Neural progenitor cell (in vitro differentiated cells): ENCODE data around the gene CDH1. TPM values are rescaled to one million over a fixed set of nuclear protein-coding genes. Genes with fewer than 3 reads are reported as not detected.

ENCODE experiments used
- DNase-seq: peaks from one replicate; pipeline ENCODE4 v3.0.0-alpha.2; 2016; ENCODE audit warnings: low spot score
- H2AFZ ChIP-seq: fragments of 200-600 bp; sonication (generic); replicated peaks from 2 replicates; pipeline ENCODE4 v1.6.1; 2016; ENCODE audit warnings: antibody characterized with exemption
- H3F3A ChIP-seq: fragments of 200-600 bp; sonication (generic); 2 replicates; pipeline ENCODE4 v1.6.1; 2016; ENCODE audit warnings: antibody characterized with exemption, low read depth
- H3K27ac ChIP-seq: fragments of 200-600 bp; sonication (generic); 2 replicates; pipeline ENCODE4 v1.5.1; 2016; ENCODE audit warnings: mild to moderate bottlenecking
- H3K27me3 ChIP-seq: fragments of 200-600 bp; sonication (generic); 2 replicates; pipeline ENCODE4 v1.6.1; 2016; ENCODE audit warnings: mild to moderate bottlenecking, moderate library complexity
- H3K36me3 ChIP-seq: fragments of 200-600 bp; sonication (generic); 2 replicates; pipeline ENCODE4 v1.5.1; 2016
- H3K4me1 ChIP-seq: fragments of 200-600 bp; sonication (generic); 2 replicates; pipeline ENCODE4 v1.6.1; 2016; ENCODE audit warnings: mixed run types
- H3K4me2 ChIP-seq: fragments of 200-600 bp; sonication (generic); 2 replicates; pipeline ENCODE4 v1.6.1; 2016
- H3K4me3 ChIP-seq: fragments of 200-600 bp; sonication (generic); 2 replicates; pipeline ENCODE4 v1.5.1; 2016
- H3K79me2 ChIP-seq: fragments of 200-600 bp; sonication (generic); 2 replicates; pipeline ENCODE4 v1.6.1; 2016; ENCODE audit warnings: low read depth
- H3K9ac ChIP-seq: fragments of 200-600 bp; sonication (generic); 2 replicates; pipeline ENCODE4 v1.6.1; 2016
- H3K9me3 ChIP-seq: fragments of 200-600 bp; sonication (generic); 2 replicates; pipeline ENCODE4 v1.5.1; 2016; ENCODE audit warnings: low read depth
- H4K20me1 ChIP-seq: fragments of 200-600 bp; sonication (generic); 2 replicates; pipeline ENCODE4 v1.6.1; 2016; ENCODE audit warnings: low read depth
- H3K27ac Mint-ChIP-seq: 3 replicates; pipeline ENCODE4 v1.8.0; 2021; ENCODE audit warnings: mixed read lengths
- H3K27me3 Mint-ChIP-seq: 2 replicates; pipeline ENCODE4 v1.8.0; 2022; ENCODE audit warnings: low read depth, mild to moderate bottlenecking, inconsistent platforms, moderate library complexity, mixed read lengths; ENCODE audit not compliant: insufficient read depth
- H3K36me3 Mint-ChIP-seq: 3 replicates; pipeline ENCODE4 v1.8.0; 2021; ENCODE audit warnings: mixed read lengths
- H3K4me1 Mint-ChIP-seq: 3 replicates; pipeline ENCODE4 v1.8.0; 2021; ENCODE audit warnings: mixed read lengths
- H3K4me3 Mint-ChIP-seq: 3 replicates; pipeline ENCODE4 v1.8.0; 2021; ENCODE audit warnings: mild to moderate bottlenecking, moderate library complexity, mixed read lengths
- H3K9me3 Mint-ChIP-seq: 3 replicates; pipeline ENCODE4 v1.8.0; 2020; ENCODE audit warnings: mixed read lengths
- CTCF ChIP-seq: fragments of 200-600 bp; sonication (generic); IDR thresholded peaks from 2 replicates; pipeline ENCODE4 v1.5.1; 2017; ENCODE audit warnings: antibody characterized with exemption, mild to moderate bottlenecking
- EZH2 ChIP-seq: fragments of 200-600 bp; sonication (generic); IDR thresholded peaks from 2 replicates; pipeline ENCODE4 v1.6.1; 2017; ENCODE audit warnings: antibody characterized with exemption, mild to moderate bottlenecking, moderate library complexity
- EZH2phosphoT487 ChIP-seq: fragments of 200-600 bp; sonication (generic); IDR thresholded peaks from 2 replicates; pipeline ENCODE4 v1.6.1; 2017; ENCODE audit warnings: antibody characterized with exemption
- total RNA-seq: library from RNA; depleted of rRNA; stranded (reverse); fragments of >200 nt; gene quantifications from 2 replicates; pipeline ENCODE4 v1.2.3, GENCODE V29; 2015; ENCODE audit warnings: low replicate concordance

CDH1 gene
- total RNA-seq, 1 donor from 2014 or later: 3.3 TPM

- H3K4me3 ChIP-seq: no peak overlapping the region
- H2AFZ ChIP-seq: no peak overlapping the region
- Mint-ChIP-seq H3K27ac (no peak overlapping the region), H3K36me3 (peaks cover 7% of the 10 kb centered on the region), H3K27me3 (no peaks in the 10 kb centered on the region), H3K4me1 (no peaks in the 10 kb centered on the region), H3K9me3 (peaks cover 6% of the 10 kb centered on the region), H3K4me3 (no peak overlapping the region)
- H3K36me3 ChIP-seq: no peaks in the 10 kb centered on the region
- H4K20me1 ChIP-seq: no peaks in the 10 kb centered on the region
- no peak overlapping the region for H3K27ac ChIP-seq
- no peaks in the 10 kb centered on the region for H3K27me3 ChIP-seq
- H3K9me3 ChIP-seq: peaks cover 5% of the 10 kb centered on the region
- no peaks in the 10 kb centered on the region for H3F3A ChIP-seq
- H3K79me2 ChIP-seq: peaks cover 4% of the 10 kb centered on the region
- no peak for DNase-seq
- H3K4me2 ChIP-seq: no peak overlapping the region
- no peak overlapping the region for H3K9ac ChIP-seq
- TF ChIP-seq EZH2 (no peak), CTCF (no peak), EZH2phosphoT487 (no peak)
- H3K4me1 ChIP-seq: no peaks in the 10 kb centered on the region
These were observed 122.7 kb downstream of the CDH1 start for GRCh38 chr16:68859828-68860227.

- TF ChIP-seq EZH2phosphoT487 (no peak), EZH2 (no peak)
- Histone ChIP-seq H3K4me2 (no peak overlapping the region), H4K20me1 (no peaks in the 10 kb centered on the region), H3F3A (no peaks in the 10 kb centered on the region), H2AFZ (no peak overlapping the region), H3K9me3 (peaks cover 5% of the 10 kb centered on the region), H3K27me3 (no peaks in the 10 kb centered on the region), H3K9ac (no peak overlapping the region), H3K27ac (no peak overlapping the region), H3K4me3 (no peak overlapping the region), H3K36me3 (no peaks in the 10 kb centered on the region), H3K4me1 (no peaks in the 10 kb centered on the region), H3K79me2 (peaks cover 4% of the 10 kb centered on the region)
- no peak for DNase-seq
- Mint-ChIP-seq H3K27me3 (no peaks in the 10 kb centered on the region), H3K4me1 (no peaks in the 10 kb centered on the region), H3K27ac (no peak overlapping the region), H3K36me3 (peaks cover 7% of the 10 kb centered on the region), H3K9me3 (peaks cover 5% of the 10 kb centered on the region), H3K4me3 (no peak overlapping the region)
These were observed 124.1 kb downstream of the CDH1 start for GRCh38 chr16:68860978-68861892.

- H3K36me3 Mint-ChIP-seq: peaks cover 5% of the 10 kb centered on the region
- peaks cover 2% of the 10 kb centered on the region for H3K9me3 Mint-ChIP-seq
- Histone ChIP-seq H3K4me1 (peaks cover 8% of the 10 kb centered on the region), H4K20me1 (no peaks in the 10 kb centered on the region), H3K9me3 (no peaks in the 10 kb centered on the region), H3K36me3 (no peaks in the 10 kb centered on the region), H3K27me3 (no peaks in the 10 kb centered on the region), H3K27ac (no peak overlapping the region), H3K4me3 (no peak overlapping the region), H2AFZ (no peak overlapping the region), H3K4me2 (no peak overlapping the region), H3K79me2 (no peaks in the 10 kb centered on the region), H3K9ac (no peak overlapping the region), H3F3A (no peaks in the 10 kb centered on the region)
- TF ChIP-seq EZH2phosphoT487: no peak
- no peak for TF ChIP-seq EZH2
- no peak for TF ChIP-seq CTCF
- no peaks in the 10 kb centered on the region for H3K4me1 Mint-ChIP-seq
- no peak for DNase-seq
- H3K4me3 Mint-ChIP-seq: no peak overlapping the region
- H3K27me3 Mint-ChIP-seq: peaks cover 3% of the 10 kb centered on the region
- H3K27ac Mint-ChIP-seq: no peak overlapping the region
These were observed 129.8 kb downstream of the CDH1 start for GRCh38 chr16:68866933-68867332.

GRCh38 chr16:68869492-68870088 lies 132.5 kb downstream of the CDH1 start:
- Histone ChIP-seq H3K4me3 (no peak overlapping the region), H4K20me1 (no peaks in the 10 kb centered on the region), H2AFZ (no peak overlapping the region), H3K4me1 (peaks cover 16% of the 10 kb centered on the region), H3K9ac (no peak overlapping the region), H3F3A (peaks cover 8% of the 10 kb centered on the region), H3K4me2 (no peak overlapping the region), H3K9me3 (no peaks in the 10 kb centered on the region), H3K27ac (peak overlapping the region; percentile 53), H3K27me3 (no peaks in the 10 kb centered on the region), H3K79me2 (no peaks in the 10 kb centered on the region), H3K36me3 (no peaks in the 10 kb centered on the region)
- peaks cover 2% of the 10 kb centered on the region for H3K9me3 Mint-ChIP-seq
- peaks cover 4% of the 10 kb centered on the region for H3K36me3 Mint-ChIP-seq
- H3K27ac Mint-ChIP-seq: no peak overlapping the region
- no peak for DNase-seq
- H3K4me3 Mint-ChIP-seq: no peak overlapping the region
- TF ChIP-seq EZH2phosphoT487 (no peak), EZH2 (no peak), CTCF (no peak)
- H3K27me3 Mint-ChIP-seq: peaks cover 3% of the 10 kb centered on the region
- peaks cover 7% of the 10 kb centered on the region for H3K4me1 Mint-ChIP-seq
